GM10847 (cell line): ENCODE results near the gene TMEM115.

Experiments used
- POLR2A ChIP-seq: IDR thresholded peaks from 2 replicates; pipeline ENCODE4 v1.6.1; 2011; ENCODE audit not compliant: insufficient read length; ENCODE audit errors: extremely low read depth

TMEM115 gene

GRCh38 chr3:50385754-50386153 is 26.4 kb upstream of the TMEM115 start:
- TF ChIP-seq POLR2A: no peak

DNA sequence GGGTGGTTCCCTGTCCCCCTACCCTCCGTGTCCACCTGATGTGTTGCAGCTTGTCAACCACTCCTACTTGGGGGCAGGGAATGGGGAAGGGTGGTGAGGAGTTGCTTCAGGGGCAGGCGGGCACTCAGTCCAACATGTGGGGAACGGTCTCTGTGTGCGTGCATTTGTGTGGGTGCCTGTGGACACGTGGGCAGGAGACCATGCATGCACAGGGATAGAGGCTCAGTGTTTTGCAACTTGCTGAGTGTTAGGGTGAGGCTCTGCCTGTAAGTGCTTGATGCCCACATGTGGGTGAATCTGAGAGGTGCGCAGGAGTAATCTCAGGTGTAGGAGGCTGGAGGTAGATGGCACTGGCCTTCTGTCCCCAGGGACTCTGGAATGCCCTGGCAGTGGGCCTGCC is 24.4 kb upstream of the TMEM115 start:
- TF ChIP-seq POLR2A: no peak

GRCh38 chr3:50382722-50383121 is 23.4 kb upstream of the TMEM115 start:
- TF ChIP-seq POLR2A: no peak

DNA sequence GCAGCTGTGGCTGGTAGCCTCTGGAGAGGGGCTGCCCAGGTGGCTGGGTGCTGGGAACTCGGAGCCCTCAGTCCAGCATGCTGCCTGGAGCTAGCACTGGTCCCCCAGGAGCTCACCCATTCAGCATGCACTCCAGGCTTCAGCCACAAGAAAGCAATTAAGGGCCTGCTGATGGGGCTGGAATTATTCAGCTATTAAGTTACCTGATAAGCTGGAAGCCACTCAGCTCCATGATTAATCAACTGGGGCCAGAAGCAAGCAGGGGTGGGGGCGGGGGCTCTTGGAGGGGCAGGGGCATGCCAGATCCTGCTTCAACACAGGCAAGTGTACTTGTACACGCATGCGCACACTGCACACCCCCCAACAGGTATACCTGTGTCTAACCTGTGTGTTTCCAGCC is 22.1 kb upstream of the TMEM115 start:
- TF ChIP-seq POLR2A: no peak

DNA sequence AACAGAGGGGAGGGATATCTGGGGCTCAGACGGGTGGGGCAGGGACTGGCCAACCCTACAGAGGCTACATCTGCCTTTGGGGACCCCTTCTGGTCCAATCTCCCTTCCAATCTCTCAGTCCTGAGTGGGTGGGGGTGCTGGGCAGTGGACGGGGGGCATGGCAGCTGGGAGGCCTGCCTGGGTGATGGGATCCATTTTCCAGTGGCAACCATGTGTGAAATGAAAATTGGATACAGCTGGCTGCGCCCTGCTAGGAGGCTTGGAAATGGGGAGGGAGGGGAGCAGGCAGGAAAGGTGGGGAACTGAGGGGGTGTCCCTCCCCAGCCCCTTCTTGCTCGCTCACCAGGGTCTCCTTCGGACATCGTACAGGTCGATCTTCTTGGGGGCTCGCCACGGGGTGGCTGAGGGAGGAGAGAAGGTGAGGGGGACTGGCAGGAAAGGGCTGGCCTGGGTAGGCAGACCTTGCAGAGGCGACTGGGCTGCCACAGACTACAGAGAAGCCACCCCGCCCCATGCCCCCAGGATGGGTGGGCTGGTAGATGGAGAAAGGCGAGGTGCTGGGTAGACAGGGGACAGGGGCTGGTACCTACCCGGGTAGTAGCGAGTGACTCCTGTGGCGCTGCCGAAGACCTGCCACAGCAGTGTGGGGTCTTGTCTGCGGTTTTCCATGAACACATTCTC is 21.2 kb upstream of the TMEM115 start:
- no peak for TF ChIP-seq POLR2A

DNA sequence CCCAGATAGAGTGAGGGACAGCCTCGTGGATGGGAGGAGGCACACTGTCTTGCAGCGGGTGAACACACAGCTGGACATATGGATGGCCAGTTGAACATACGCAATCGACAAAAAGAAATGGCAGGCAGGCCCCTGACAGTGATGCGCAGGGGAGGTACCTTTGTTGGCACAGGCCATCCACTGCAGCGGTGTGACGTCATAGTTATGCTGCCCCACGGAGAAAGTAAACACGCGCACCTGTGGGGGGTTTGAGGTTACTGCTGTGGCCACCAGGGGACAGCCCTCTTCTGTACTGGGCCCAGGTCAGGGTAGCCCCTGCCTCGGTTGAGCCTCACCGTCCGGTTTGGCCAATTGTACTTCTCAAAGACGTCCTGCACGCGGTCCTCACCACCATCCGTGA is 19.4 kb upstream of the TMEM115 start:
- TF ChIP-seq POLR2A: no peak

DNA sequence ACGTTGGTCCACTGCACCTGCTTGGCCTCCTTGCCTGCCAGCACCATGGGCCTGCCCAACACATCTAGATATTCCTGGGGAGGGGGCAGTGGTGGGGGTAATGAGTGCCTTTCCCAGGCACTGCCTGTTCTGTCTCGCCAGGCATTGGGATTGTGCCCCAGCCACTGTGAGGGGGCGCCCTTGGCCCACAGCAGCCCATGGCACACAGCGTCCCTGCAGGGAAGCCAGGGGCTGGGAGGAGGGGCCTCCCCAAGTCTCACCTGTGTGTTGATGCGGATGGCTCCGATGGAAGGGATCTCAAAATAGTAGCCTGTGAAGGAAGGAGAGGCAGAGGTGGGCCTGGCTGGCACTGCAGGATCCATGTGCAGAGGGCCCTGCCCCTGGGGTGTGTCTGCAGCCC is 18.7 kb upstream of the TMEM115 start:
- no peak for TF ChIP-seq POLR2A

DNA sequence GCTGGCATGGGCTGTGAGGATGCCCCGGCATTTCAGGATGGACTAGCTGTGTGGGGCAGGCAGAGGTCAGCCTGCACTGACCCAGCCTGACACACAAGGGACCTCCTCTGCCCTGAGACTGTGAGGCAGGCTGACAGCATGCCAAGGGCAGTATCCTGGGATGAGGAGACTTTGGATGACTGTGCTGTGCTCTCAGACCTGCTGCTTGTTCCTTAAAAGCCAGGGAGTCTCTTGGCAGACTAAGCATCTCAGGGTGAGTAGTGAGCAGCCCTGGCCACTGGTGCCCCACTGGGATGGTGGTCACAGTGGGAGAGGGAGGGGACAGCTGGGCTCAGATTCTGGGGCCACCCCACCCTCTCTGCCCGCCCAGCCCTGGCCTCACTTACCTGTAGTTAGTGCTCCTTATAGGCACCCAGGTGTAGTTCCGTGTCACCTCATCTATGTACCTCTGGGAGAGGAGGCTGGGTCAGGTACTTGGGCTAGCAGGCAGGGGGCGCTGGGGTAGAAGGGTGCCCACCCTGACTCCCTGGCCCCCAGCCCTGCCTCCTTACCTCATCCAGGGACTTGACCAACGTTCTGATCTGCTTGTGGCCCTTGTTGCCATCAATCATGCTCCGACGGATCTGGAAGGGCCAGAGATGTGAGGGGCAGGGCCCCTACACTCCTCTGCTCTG is 16.1 kb upstream of the TMEM115 start:
- TF ChIP-seq POLR2A: no peak

DNA sequence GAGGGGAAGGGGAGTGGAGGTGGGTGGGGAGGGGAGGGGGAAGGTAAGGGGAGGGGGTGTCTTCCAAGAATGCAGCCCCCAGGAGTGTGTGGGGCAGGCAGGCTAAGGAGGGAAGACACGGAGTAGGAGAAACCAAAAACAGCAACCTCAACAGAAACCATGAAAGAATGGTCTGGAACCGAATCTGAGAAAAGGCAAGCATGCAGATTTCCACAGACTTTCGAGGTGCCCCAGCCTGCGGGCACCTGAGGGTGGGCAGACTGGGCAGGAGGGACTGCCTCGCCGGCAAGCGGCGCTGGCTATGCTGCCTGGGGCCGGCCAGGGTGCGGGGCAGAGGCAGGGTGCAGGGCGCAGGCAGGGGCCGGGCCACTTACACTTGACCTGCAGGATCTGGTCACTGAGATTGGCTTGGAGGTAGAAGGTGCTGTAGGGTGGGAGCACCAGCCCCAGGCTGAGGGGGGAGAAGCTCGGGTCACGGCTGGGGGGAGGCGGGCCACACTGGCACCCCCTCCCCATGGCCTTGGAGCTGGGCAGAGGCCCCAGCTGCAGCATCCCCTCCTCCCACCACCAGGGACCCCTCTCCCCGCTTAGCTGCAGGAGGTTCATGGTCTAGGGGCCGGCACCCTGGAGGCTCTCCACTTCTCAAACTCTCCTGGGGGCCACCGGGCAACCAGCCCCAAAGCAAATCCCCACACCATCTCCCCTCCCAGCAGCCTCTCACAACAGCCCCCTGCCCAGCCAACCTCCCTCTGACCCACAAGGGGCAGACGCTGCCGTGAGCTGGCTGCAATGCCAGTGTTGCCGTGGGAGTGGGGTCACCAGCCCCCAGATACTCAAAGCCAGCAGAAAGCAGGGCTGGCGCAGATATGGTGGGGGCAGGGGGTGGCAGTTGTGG is 15.3 kb upstream of the TMEM115 start:
- no peak for TF ChIP-seq POLR2A

DNA sequence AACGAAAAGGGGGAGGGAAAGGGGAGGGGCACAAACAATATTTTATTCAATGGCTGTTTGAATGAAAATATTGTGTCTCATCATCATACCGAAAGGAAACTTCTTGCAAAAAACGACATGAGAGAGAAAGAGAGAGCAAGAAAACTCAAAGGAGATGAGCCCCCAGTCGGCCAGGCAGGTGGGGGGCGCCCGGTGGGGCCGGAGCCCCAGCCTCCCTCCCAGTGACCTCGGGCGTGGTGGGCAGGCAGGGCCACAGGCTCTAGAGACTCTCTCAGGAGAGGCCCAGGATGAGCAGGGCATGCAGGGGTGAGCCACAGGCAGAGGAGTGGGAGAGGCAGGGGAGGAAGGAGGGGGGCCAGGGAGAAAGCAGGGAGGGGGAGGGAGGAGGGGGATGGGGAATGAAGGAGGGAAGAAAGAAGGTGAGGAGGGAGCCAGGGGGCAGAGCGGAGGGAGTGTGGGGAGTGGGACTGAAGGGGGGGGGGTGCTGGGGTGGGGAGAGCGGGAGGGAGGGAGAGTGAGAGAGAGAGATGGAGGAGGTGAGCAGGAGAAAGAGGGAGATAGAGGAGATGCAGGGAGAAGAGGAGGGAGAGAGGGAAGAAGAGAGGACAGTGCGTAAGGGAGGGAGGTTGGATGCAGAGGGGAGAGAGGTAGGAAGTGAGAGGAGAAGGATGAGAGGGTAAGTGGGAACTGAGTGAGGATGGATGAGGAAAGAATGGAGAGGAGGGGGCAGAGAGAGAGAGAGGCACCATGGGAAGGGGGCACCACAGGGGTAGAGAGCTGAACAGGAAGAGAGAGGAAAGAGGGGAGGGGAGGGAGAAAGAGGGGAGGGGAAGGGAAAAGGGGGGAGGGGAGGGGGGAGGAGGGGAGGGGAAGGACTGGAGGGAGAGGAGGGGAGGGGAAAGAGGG is 14.1 kb upstream of the TMEM115 start:
- TF ChIP-seq POLR2A: no peak

GRCh38 chr3:50372349-50372748 is 13.0 kb upstream of the TMEM115 start:
- no peak for TF ChIP-seq POLR2A

- no peak for TF ChIP-seq POLR2A
Observed at GRCh38 chr3:50371133-50371685, 11.9 kb upstream of the TMEM115 start.

DNA sequence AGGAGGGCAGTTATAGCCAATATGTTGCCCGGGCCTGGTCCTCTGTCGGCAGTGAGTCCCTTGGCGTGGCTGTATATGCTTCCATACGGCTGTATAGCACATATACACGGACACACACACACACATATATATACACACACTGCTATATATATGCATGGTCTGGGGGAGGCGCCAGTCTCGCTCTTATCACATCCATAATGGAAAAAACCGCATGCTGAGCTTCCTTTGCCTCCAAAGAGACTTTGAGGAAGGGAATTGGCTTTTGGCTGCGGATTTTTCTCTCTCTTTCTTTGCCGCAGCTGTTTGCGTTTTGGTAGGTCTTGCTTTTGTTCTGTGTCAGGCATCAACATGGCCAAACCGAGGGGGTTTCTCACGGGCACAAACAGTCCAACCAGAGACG is 11.3 kb upstream of the TMEM115 start:
- TF ChIP-seq POLR2A: no peak

- no peak for TF ChIP-seq POLR2A
Observed at GRCh38 chr3:50369012-50369670, 9.8 kb upstream of the TMEM115 start.

- no peak for TF ChIP-seq POLR2A
Observed at GRCh38 chr3:50365842-50366220, 6.5 kb upstream of the TMEM115 start.
